HCT116 (cell line): ENCODE measurements around the gene RABL6.

Experiments used
- CEBPB ChIP-seq: IDR thresholded peaks from 2 replicates; pipeline ENCODE4 v1.6.1; 2012; ENCODE audit warnings: low read depth
- ELF1 ChIP-seq: IDR thresholded peaks from 2 replicates; pipeline ENCODE4 v1.6.1; 2012; ENCODE audit warnings: low read depth, borderline replicate concordance
- EZH2phosphoT487 ChIP-seq: fragments of 200-600 bp; IDR thresholded peaks from 2 replicates; pipeline ENCODE4 v1.6.1; 2018; ENCODE audit warnings: antibody characterized with exemption, borderline replicate concordance
- POLR2A ChIP-seq: IDR thresholded peaks from 2 replicates; pipeline ENCODE4 v1.7.0; 2011; ENCODE audit warnings: borderline replicate concordance; ENCODE audit not compliant: insufficient read depth, insufficient read length; ENCODE audit errors: extremely low read depth
- POLR2AphosphoS5 ChIP-seq: IDR thresholded peaks from 2 replicates; pipeline ENCODE4 v1.6.1; 2011; ENCODE audit warnings: mild to moderate bottlenecking, low read depth, low read length, moderate library complexity
- SP1 ChIP-seq: IDR thresholded peaks from 2 replicates; pipeline ENCODE4 v1.6.1; 2012; ENCODE audit warnings: low read depth
- TCF7L2 ChIP-seq: IDR thresholded peaks from 2 replicates; pipeline ENCODE4 v1.7.0; 2011; ENCODE audit warnings: borderline replicate concordance, inconsistent platforms; ENCODE audit not compliant: insufficient read depth, insufficient read length; ENCODE audit errors: extremely low read depth
- YY1 ChIP-seq: IDR thresholded peaks from 2 replicates; pipeline ENCODE4 v1.6.1; 2011; ENCODE audit warnings: low read length, low read depth, moderate library complexity, mild to moderate bottlenecking; ENCODE audit not compliant: insufficient replicate concordance; ENCODE audit errors: extremely low read depth
- TF ChIP-seq, protein P1 (sequence below), 3 experiments: fragments of 200-600 bp in 1 of 3; sonication (generic) in 1 of 3; IDR thresholded peaks in 2 of 3; conservative IDR thresholded peaks in 1 of 3; 2 replicates each; pipeline ENCODE4 v1.5.1; 2012 to 2017; ENCODE audit warnings: low read depth in 2 of 3, low read length in 2 of 3, antibody characterized with exemption in 1 of 3, borderline replicate concordance in 1 of 3, control low read depth in 1 of 3, mild to moderate bottlenecking in 1 of 3, mixed read lengths in 1 of 3, mixed run types in 1 of 3, moderate library complexity in 1 of 3; ENCODE audit not compliant: insufficient read depth in 1 of 3
- TF ChIP-seq, protein P2 (sequence below): IDR thresholded peaks from 2 replicates; pipeline ENCODE4 v1.6.1; 2011; ENCODE audit warnings: mild to moderate bottlenecking, low read length, moderate library complexity; ENCODE audit not compliant: insufficient replicate concordance; ENCODE audit errors: extremely low read depth
- TF ChIP-seq, protein P3 (sequence below): IDR thresholded peaks from 2 replicates; pipeline ENCODE4 v1.6.1; 2012; ENCODE audit warnings: low read depth

DNA sequence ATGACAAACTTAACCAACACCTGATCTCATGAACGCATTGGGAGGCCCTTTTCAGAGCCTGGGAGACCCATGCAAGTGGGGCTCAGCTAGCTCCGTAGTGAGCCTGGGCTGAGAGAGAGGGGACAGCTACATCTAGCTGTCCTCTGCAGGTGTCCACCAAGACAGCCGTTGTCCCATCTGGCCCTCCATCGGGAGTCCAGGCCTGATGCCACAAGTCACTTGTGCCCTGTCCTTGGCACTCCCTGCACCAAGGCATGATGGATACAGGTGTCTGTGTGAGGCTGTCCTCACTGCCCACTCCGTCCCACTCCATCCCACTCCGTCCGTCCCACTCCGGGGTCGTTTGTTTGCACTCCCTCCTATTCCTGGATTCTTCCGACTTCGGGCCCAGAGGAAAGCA is 60.9 kb downstream of the RABL6 start:
- TF ChIP-seq TCF7L2: no peak
- no peak for TF ChIP-seq POLR2AphosphoS5
- TF ChIP-seq YY1: no peak
- TF ChIP-seq POLR2A: no peak
- TF ChIP-seq, protein P1, sequence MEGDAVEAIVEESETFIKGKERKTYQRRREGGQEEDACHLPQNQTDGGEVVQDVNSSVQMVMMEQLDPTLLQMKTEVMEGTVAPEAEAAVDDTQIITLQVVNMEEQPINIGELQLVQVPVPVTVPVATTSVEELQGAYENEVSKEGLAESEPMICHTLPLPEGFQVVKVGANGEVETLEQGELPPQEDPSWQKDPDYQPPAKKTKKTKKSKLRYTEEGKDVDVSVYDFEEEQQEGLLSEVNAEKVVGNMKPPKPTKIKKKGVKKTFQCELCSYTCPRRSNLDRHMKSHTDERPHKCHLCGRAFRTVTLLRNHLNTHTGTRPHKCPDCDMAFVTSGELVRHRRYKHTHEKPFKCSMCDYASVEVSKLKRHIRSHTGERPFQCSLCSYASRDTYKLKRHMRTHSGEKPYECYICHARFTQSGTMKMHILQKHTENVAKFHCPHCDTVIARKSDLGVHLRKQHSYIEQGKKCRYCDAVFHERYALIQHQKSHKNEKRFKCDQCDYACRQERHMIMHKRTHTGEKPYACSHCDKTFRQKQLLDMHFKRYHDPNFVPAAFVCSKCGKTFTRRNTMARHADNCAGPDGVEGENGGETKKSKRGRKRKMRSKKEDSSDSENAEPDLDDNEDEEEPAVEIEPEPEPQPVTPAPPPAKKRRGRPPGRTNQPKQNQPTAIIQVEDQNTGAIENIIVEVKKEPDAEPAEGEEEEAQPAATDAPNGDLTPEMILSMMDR (IDR thresholded peaks at IDR 0.05 in 2 of 3, conservative IDR thresholded peaks at IDR 0.05 in 1 of 3; ENCODE audit: borderline replicate concordance in 1 of 3, insufficient read depth in 1 of 3, low read depth in 2 of 3, low read length in 2 of 3): no peak
- no peak for TF ChIP-seq CEBPB
- TF ChIP-seq, protein P2, sequence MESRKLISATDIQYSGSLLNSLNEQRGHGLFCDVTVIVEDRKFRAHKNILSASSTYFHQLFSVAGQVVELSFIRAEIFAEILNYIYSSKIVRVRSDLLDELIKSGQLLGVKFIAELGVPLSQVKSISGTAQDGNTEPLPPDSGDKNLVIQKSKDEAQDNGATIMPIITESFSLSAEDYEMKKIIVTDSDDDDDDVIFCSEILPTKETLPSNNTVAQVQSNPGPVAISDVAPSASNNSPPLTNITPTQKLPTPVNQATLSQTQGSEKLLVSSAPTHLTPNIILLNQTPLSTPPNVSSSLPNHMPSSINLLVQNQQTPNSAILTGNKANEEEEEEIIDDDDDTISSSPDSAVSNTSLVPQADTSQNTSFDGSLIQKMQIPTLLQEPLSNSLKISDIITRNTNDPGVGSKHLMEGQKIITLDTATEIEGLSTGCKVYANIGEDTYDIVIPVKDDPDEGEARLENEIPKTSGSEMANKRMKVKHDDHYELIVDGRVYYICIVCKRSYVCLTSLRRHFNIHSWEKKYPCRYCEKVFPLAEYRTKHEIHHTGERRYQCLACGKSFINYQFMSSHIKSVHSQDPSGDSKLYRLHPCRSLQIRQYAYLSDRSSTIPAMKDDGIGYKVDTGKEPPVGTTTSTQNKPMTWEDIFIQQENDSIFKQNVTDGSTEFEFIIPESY: no peak
- no peak for TF ChIP-seq ELF1
- TF ChIP-seq, protein P3, sequence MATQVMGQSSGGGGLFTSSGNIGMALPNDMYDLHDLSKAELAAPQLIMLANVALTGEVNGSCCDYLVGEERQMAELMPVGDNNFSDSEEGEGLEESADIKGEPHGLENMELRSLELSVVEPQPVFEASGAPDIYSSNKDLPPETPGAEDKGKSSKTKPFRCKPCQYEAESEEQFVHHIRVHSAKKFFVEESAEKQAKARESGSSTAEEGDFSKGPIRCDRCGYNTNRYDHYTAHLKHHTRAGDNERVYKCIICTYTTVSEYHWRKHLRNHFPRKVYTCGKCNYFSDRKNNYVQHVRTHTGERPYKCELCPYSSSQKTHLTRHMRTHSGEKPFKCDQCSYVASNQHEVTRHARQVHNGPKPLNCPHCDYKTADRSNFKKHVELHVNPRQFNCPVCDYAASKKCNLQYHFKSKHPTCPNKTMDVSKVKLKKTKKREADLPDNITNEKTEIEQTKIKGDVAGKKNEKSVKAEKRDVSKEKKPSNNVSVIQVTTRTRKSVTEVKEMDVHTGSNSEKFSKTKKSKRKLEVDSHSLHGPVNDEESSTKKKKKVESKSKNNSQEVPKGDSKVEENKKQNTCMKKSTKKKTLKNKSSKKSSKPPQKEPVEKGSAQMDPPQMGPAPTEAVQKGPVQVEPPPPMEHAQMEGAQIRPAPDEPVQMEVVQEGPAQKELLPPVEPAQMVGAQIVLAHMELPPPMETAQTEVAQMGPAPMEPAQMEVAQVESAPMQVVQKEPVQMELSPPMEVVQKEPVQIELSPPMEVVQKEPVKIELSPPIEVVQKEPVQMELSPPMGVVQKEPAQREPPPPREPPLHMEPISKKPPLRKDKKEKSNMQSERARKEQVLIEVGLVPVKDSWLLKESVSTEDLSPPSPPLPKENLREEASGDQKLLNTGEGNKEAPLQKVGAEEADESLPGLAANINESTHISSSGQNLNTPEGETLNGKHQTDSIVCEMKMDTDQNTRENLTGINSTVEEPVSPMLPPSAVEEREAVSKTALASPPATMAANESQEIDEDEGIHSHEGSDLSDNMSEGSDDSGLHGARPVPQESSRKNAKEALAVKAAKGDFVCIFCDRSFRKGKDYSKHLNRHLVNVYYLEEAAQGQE: no peak
- TF ChIP-seq SP1: no peak
- TF ChIP-seq EZH2phosphoT487: no peak
